NCI-H2029 (cell line): Measurements from ENCODE around the gene SOX18.
"Not testable (repeated sequence)": the region's sequence is repeated elsewhere in the genome, so short reads cannot be mapped to it uniquely, and the experiment has no call there.

ENCODE experiments used
- DNase-seq: peaks from one replicate; lab custom pipeline; 2025; lab: John Stamatoyannopoulos, UW

Gene SOX18

GRCh38 chr20:64023361-64024140 is 25.9 kb downstream of the SOX18 start:
- DNase-seq, result no peak

- DNase-seq, result no peak
Measured at GRCh38 chr20:64022671-64023360, 26.6 kb downstream of the SOX18 start.

- DNase-seq, result no peak
Measured at GRCh38 chr20:64021124-64021975, 28.1 kb downstream of the SOX18 start.

GRCh38 chr20:64015635-64016034 is 33.8 kb downstream of the SOX18 start:
- no peak for DNase-seq

- DNase-seq, result not testable (repeated sequence)
Measured at GRCh38 chr20:64012385-64013154, 36.9 kb downstream of the SOX18 start.

GRCh38 chr20:64011366-64011779 is 38.1 kb downstream of the SOX18 start:
- DNase-seq, result no peak

GRCh38 chr20:64010711-64011237 is 38.7 kb downstream of the SOX18 start:
- no peak for DNase-seq

GRCh38 chr20:64009811-64010387 is 39.5 kb downstream of the SOX18 start:
- DNase-seq, result no peak

- DNase-seq, result no peak
Measured at GRCh38 chr20:64006902-64007301, 42.5 kb downstream of the SOX18 start.

GRCh38 chr20:64006490-64006889 is 42.9 kb downstream of the SOX18 start:
- DNase-seq, result no peak

GRCh38 chr20:64005394-64005793 is 44.0 kb downstream of the SOX18 start:
- DNase-seq, result no peak

- DNase-seq, result no peak
Measured at GRCh38 chr20:64003960-64004725, 45.3 kb downstream of the SOX18 start.

- peak; percentile 87 for DNase-seq
Measured at GRCh38 chr20:64001607-64002011, 47.8 kb downstream of the SOX18 start.

GRCh38 chr20:64000906-64001305 is 48.5 kb downstream of the SOX18 start:
- no peak for DNase-seq
